Urinary bladder (tissue), 4 donors: ENCODE results near the gene AKAP6. TPM values are rescaled to one million over a fixed set of nuclear protein-coding genes. Genes with fewer than 3 reads are reported as not detected.

Experiments used
- DNase-seq: peaks from one replicate; pipeline ENCODE4 v3.0.0-alpha.2; 2015; ENCODE audit errors: extremely low spot score
- H3K27ac ChIP-seq: one replicate; pipeline ENCODE4 v1.5.1; 2013; ENCODE audit warnings: low read depth, mild to moderate bottlenecking, moderate library complexity
- H3K36me3 ChIP-seq: one replicate; pipeline ENCODE4 v1.6.1; 2013; ENCODE audit warnings: mild to moderate bottlenecking, moderate library complexity; ENCODE audit not compliant: insufficient read depth
- H3K4me1 ChIP-seq: one replicate; pipeline ENCODE4 v1.6.1; 2013; ENCODE audit warnings: mild to moderate bottlenecking, moderate library complexity; ENCODE audit not compliant: insufficient read depth
- H3K4me3 ChIP-seq: one replicate; pipeline ENCODE4 v1.5.1; 2013; ENCODE audit warnings: low read depth, low read length
- WGBS: extraction: QIAGEN DNeasy Blood & Tissue Kit; methylation state at CpG from one replicate; pipeline ENCODE4 v1.1.7; 2013; 5-methylcytosine and 5-hydroxymethylcytosine counted together
- polyA plus RNA-seq: library from polyadenylated mRNA; stranded (reverse); fragments of 200-250 nt; gene quantifications from one replicate; pipeline ENCODE4 v1.2.3, GENCODE V29; 2013
- total RNA-seq: library from RNA; depleted of rRNA; stranded (reverse); fragments of >200 nt; gene quantifications from one replicate; pipeline ENCODE4 v1.2.3, GENCODE V29; 2014
- donor health status: healthy with polysubstance abuse.
- donor health status: healthy.

AKAP6 gene
- total and polyA plus RNA-seq, 2 donors, result 7.3 to 43.0 TPM

- Histone ChIP-seq H3K4me1 (no peaks in the 10 kb centered on the region), H3K4me3 (no peak overlapping the region), H3K36me3 (no peaks in the 10 kb centered on the region), H3K27ac (no peak overlapping the region)
- no peak for DNase-seq
- WGBS, result 60% methylated on average over 1 of the region's 1 CpG
Measured at GRCh38 chr14:32662211-32662610, 333.1 kb downstream of the AKAP6 start.

- H3K27ac ChIP-seq, result no peak overlapping the region
- no peaks in the 10 kb centered on the region for H3K4me1 ChIP-seq
- no peak for DNase-seq
- H3K36me3 ChIP-seq, result no peaks in the 10 kb centered on the region
- H3K4me3 ChIP-seq, result no peak overlapping the region
Measured at GRCh38 chr14:32666308-32666707, 337.2 kb downstream of the AKAP6 start.

GRCh38 chr14:32667287-32667686, 338.2 kb downstream of the AKAP6 start:
- H3K4me3 ChIP-seq, result no peak overlapping the region
- no peak overlapping the region for H3K27ac ChIP-seq
- no peak for DNase-seq
- H3K4me1 ChIP-seq, result no peaks in the 10 kb centered on the region
- 86% methylated on average over 2 of the region's 2 CpGs for WGBS
- H3K36me3 ChIP-seq, result peaks cover 2% of the 10 kb centered on the region

- no peak for DNase-seq
- Histone ChIP-seq H3K4me1 (no peaks in the 10 kb centered on the region), H3K36me3 (peaks cover 2% of the 10 kb centered on the region), H3K27ac (no peak overlapping the region), H3K4me3 (no peak overlapping the region)
- 68% methylated on average over 1 of the region's 1 CpG for WGBS
Measured at GRCh38 chr14:32667791-32668190, 338.7 kb downstream of the AKAP6 start.

- Histone ChIP-seq H3K4me1 (peaks cover 1% of the 10 kb centered on the region), H3K4me3 (no peak overlapping the region), H3K36me3 (peaks cover 2% of the 10 kb centered on the region), H3K27ac (no peak overlapping the region)
- DNase-seq, result no peak
- 74% methylated on average over 2 of the region's 2 CpGs for WGBS
Measured at GRCh38 chr14:32669391-32669790, 340.3 kb downstream of the AKAP6 start.

- no peak overlapping the region for H3K27ac ChIP-seq
- peaks cover 2% of the 10 kb centered on the region for H3K36me3 ChIP-seq
- peaks cover 1% of the 10 kb centered on the region for H3K4me1 ChIP-seq
- no peak overlapping the region for H3K4me3 ChIP-seq
- no peak for DNase-seq
- 90% methylated on average over 1 of the region's 1 CpG for WGBS
Measured at GRCh38 chr14:32675433-32675832, 346.3 kb downstream of the AKAP6 start.

GRCh38 chr14:32677129-32677780, 348.2 kb downstream of the AKAP6 start:
- Histone ChIP-seq H3K4me1 (peaks cover 1% of the 10 kb centered on the region), H3K4me3 (no peak overlapping the region), H3K36me3 (no peaks in the 10 kb centered on the region), H3K27ac (no peak overlapping the region)
- 80% methylated on average over 5 of the region's 5 CpGs for WGBS
- DNase-seq, result no peak

GRCh38 chr14:32678088-32678487, 349.0 kb downstream of the AKAP6 start:
- Histone ChIP-seq H3K36me3 (no peaks in the 10 kb centered on the region), H3K27ac (no peak overlapping the region), H3K4me1 (peaks cover 1% of the 10 kb centered on the region), H3K4me3 (no peak overlapping the region)
- no peak for DNase-seq
- WGBS, result 93% methylated on average over 3 of the region's 3 CpGs

- no peak for DNase-seq
- WGBS, result 76% methylated on average over 2 of the region's 2 CpGs
Measured at GRCh38 chr14:32679927-32680612, 351.0 kb downstream of the AKAP6 start.

GRCh38 chr14:32681598-32681997, 352.5 kb downstream of the AKAP6 start:
- Histone ChIP-seq H3K4me3 (no peak overlapping the region), H3K36me3 (no peaks in the 10 kb centered on the region), H3K4me1 (no peaks in the 10 kb centered on the region), H3K27ac (no peak overlapping the region)
- DNase-seq, result no peak

More at GRCh38 chr14:32679927-32680612, 351.0 kb downstream of the AKAP6 start:
- Histone ChIP-seq H3K27ac (no peak overlapping the region), H3K4me1 (no peaks in the 10 kb centered on the region), H3K36me3 (no peaks in the 10 kb centered on the region), H3K4me3 (no peak overlapping the region)

- H3K27ac ChIP-seq, result no peak overlapping the region
- no peaks in the 10 kb centered on the region for H3K4me1 ChIP-seq
- DNase-seq, result no peak
- 62% methylated on average over 3 of the region's 3 CpGs for WGBS
- no peak overlapping the region for H3K4me3 ChIP-seq
- no peaks in the 10 kb centered on the region for H3K36me3 ChIP-seq
Measured at GRCh38 chr14:32682214-32682613, 353.1 kb downstream of the AKAP6 start.

GRCh38 chr14:32683679-32684078, 354.6 kb downstream of the AKAP6 start:
- DNase-seq, result no peak

GRCh38 chr14:32688941-32689340, 359.8 kb downstream of the AKAP6 start:
- Histone ChIP-seq H3K36me3 (no peaks in the 10 kb centered on the region), H3K27ac (no peak overlapping the region), H3K4me3 (no peak overlapping the region), H3K4me1 (no peaks in the 10 kb centered on the region)
- DNase-seq, result no peak
- 43% methylated on average over 2 of the region's 2 CpGs for WGBS

More at GRCh38 chr14:32683679-32684078, 354.6 kb downstream of the AKAP6 start:
- Histone ChIP-seq H3K4me3 (no peak overlapping the region), H3K4me1 (no peaks in the 10 kb centered on the region), H3K27ac (no peak overlapping the region), H3K36me3 (no peaks in the 10 kb centered on the region)
- 87% methylated on average over 1 of the region's 1 CpG for WGBS

- no peak overlapping the region for H3K4me3 ChIP-seq
- WGBS, result 92% methylated on average over 2 of the region's 2 CpGs
- H3K36me3 ChIP-seq, result no peaks in the 10 kb centered on the region
- H3K4me1 ChIP-seq, result no peaks in the 10 kb centered on the region
- no peak overlapping the region for H3K27ac ChIP-seq
- DNase-seq, result no peak
Measured at GRCh38 chr14:32692441-32692840, 363.3 kb downstream of the AKAP6 start.
